Pancreas (tissue), 10 donors: ENCODE measurements around the gene DUSP28. TPM values are rescaled to one million over a fixed set of nuclear protein-coding genes. Genes with fewer than 3 reads are reported as not detected.

ENCODE experiments used
- ATAC-seq, 4 donors: fragments of 200-7000 bp; cut with Tn5 transposase; one replicate each; pipeline versions ENCODE4 v1.8.0 to v1.9.1; 2020; ENCODE audit warnings: mild to moderate bottlenecking in 4 of 4, moderate library complexity in 4 of 4
- DNase-seq, 6 donors: peaks; one replicate each; pipeline ENCODE4 v3.0.0-alpha.2; 2020
- FAIRE-seq: peaks from 2 replicates; lab custom pipeline; 2012; peaks lifted over from hg19 to GRCh38; lab: Jason Lieb, UNC
- H3K27ac ChIP-seq, 4 donors: fragments of 200-600 bp; sonication (generic); 1 replicate in 3 of 4; 2 replicates in 1 of 4; pipeline versions ENCODE4 v1.5.0 to v1.8.0; 2020
- H3K27me3 ChIP-seq, 4 donors: fragments of 200-600 bp; one replicate each; pipeline ENCODE4 v1.8.0; 2021
- H3K36me3 ChIP-seq, 3 donors: fragments of 200-600 bp; sonication (generic) in 1 of 3; one replicate each; pipeline versions ENCODE4 v1.5.0 to v1.8.0; 2020 to 2021
- H3K4me1 ChIP-seq, 3 donors: fragments of 200-600 bp; one replicate each; pipeline ENCODE4 v1.8.0; 2021
- H3K4me3 ChIP-seq, 4 donors: fragments of 200-600 bp; sonication (generic) in 2 of 4; one replicate each; pipeline versions ENCODE4 v1.5.0 to v1.8.0; 2020 to 2021
- H3K9me3 ChIP-seq, 4 donors: fragments of 200-600 bp; one replicate each; pipeline ENCODE4 v1.8.0; 2021
- CTCF ChIP-seq, 4 donors: fragments of 200-600 bp; sonication (generic) in 3 of 4; IDR thresholded peaks; one replicate each; pipeline versions ENCODE4 v1.5.0 to v1.8.0; 2021; ENCODE audit warnings: antibody characterized with exemption in 4 of 4
- WGBS, 2 donors: extraction: QIAGEN DNeasy Blood & Tissue Kit; methylation state at CpG; one replicate each; pipeline ENCODE4 v1.1.7; 2013; 5-methylcytosine and 5-hydroxymethylcytosine counted together
- intact Hi-C, 3 donors: fragments of 100-400 bp; cut with DNase I; formaldehyde crosslinking; loops; one replicate each; pipeline versions ENCODE4 v1.11.1 to v1.14.2; 2022
- polyA plus RNA-seq, 2 donors: library from polyadenylated mRNA; stranded (reverse); fragments of 200-250 nt; gene quantifications; one replicate each; pipeline ENCODE4 v1.2.3, GENCODE V29; 2013
- total RNA-seq, 6 donors: library from RNA; stranded (reverse); fragmentation: NEBNext Ultra II Directional in 4 of 6; extraction: Animal tissue kit (Norgen Biotek cat#: 25700) in 4 of 6; gene quantifications; one replicate each; pipeline versions ENCODE4 v1.2.1 to v1.2.4, GENCODE V29; 2021 to 2023
- donor health status: healthy with polysubstance abuse.
- donor health status: DM: no; HTN: no; CAD: no; lungs with moderate emphysema.
- donor health status: DM: no; HTN: no; CAD: no.
- donor health status: control.
- donor health status: control.
- donor health status: Bipolar disorder and iron deficiency.
- donor health status: DM: yes; HTN: yes; CAD: no.
- donor health status: DM: no; HTN: no; CAD: no.
- donor health status: DM: no; HTN: no; CAD: no.
- donor health status: DM: yes; HTN: yes; CAD: no.

Gene DUSP28
- total and polyA plus RNA-seq, 8 donors: 1.6 to 5.0 (median 2.7) TPM

GRCh38 chr2:240570531-240571313 is 10.6 kb downstream of the DUSP28 start:
- ATAC-seq (no peak), FAIRE-seq (no peak), DNase-seq (peak in 2 of 6 donors; percentile 55 to 65)
- Histone ChIP-seq H3K9me3 (no peaks in the 10 kb centered on the region), H3K36me3 (peaks cover 0 to 15% (median 11%) of the 10 kb centered on the region in 3 donors), H3K27ac (no peak overlapping the region), H3K4me1 (peaks cover 15 to 31% (median 26%) of the 10 kb centered on the region in 3 donors), H3K4me3 (no peak overlapping the region), H3K27me3 (no peaks in the 10 kb centered on the region)
- 80 to 90% methylated on average over 10 to 11 of the region's 11 CpGs for WGBS, 2 donors
- TF ChIP-seq CTCF (IDR thresholded peaks at IDR 0.05): no peak
- intact Hi-C loops: no loop called here

DNA sequence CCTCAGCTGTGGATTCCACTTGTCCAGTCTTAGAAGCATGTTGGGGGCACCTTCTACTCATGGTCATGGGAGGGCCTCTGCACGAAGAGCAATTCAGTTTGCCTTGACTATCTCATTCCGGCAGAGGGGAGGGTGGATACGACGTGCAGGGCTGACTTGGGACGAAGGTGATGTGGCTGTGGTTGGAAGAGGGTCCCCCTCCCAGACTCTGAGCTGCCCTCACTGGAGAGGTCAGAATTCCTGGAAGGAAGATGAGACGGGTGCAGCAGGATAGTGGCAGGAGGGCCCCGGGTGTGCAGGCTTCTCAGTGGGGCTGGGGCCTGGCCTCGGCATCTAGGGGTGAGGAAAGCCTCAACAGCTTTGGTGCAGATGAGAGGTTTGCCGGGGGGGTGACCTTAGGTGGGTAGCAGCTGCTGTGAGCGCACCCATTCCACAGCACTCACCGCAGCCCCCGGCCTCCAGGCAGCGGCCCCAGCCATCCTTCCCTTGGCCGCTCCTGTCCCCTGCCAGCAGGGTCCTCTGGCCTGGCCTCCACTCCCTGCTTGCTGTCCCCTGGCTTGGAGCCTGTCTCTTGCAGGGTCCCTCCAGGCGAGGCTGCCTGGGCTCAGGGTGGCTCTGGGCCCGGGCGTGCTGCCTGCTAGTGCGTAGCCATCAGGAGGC is 11.3 kb downstream of the DUSP28 start:
- peak in 2 of 6 donors; percentile 47 to 78 for DNase-seq
- no peak overlapping the region for H3K27ac ChIP-seq
- TF ChIP-seq CTCF (IDR thresholded peaks at IDR 0.05): no peak
- WGBS, 2 donors: 90 to 95% methylated on average over 14 to 18 of the region's 18 CpGs
- ATAC-seq: no peak
- intact Hi-C loops: no loop called here
- H3K4me1 ChIP-seq: peaks cover 15 to 26% (median 22%) of the 10 kb centered on the region in 3 donors
- H3K9me3 ChIP-seq: no peaks in the 10 kb centered on the region
- no peak for FAIRE-seq
- H3K27me3 ChIP-seq: no peaks in the 10 kb centered on the region
- no peak overlapping the region for H3K4me3 ChIP-seq
- H3K36me3 ChIP-seq: peaks cover 0 to 21% (median 11%) of the 10 kb centered on the region in 3 donors

- H3K4me1 ChIP-seq: peaks cover 7 to 18% (median 13%) of the 10 kb centered on the region in 3 donors
- H3K27ac ChIP-seq: no peak overlapping the region
- TF ChIP-seq CTCF (IDR thresholded peaks at IDR 0.05): no peak
- intact Hi-C loops: no loop called here
- DNase-seq: peak in 3 of 6 donors; percentile 47 to 83 (median 59)
- no peak for ATAC-seq
- no peak overlapping the region for H3K4me3 ChIP-seq
- no peaks in the 10 kb centered on the region for H3K27me3 ChIP-seq
- peaks cover 0 to 30% (median 16%) of the 10 kb centered on the region in 3 donors for H3K36me3 ChIP-seq
- FAIRE-seq: no peak
- H3K9me3 ChIP-seq: no peaks in the 10 kb centered on the region
- WGBS, 2 donors: 76 to 80% methylated on average over 30 of the region's 30 CpGs
Measured at GRCh38 chr2:240572141-240573031, 12.2 kb downstream of the DUSP28 start.

DNA sequence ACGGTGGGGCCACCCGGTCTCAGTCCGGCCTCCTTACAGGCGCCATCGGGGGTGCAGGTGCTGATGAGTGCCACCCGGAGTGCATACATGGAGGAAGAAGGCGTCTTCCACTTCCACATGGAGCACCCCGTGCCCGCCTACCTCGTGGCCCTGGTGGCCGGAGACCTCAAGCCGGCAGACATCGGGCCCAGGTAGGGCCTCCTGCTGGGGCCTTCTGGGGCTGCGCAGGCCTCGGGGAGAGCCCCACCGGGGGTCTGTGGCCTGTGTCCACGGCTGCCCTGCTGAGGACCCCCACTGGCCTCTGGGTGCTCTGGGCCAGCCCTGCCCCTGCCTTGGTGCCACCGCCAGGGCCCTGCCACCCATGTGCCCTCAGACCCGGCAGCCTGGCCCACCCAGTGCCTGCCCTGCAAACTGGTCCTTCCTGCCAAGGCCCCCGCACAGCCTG is 12.9 kb downstream of the DUSP28 start:
- Histone ChIP-seq H3K9me3 (no peaks in the 10 kb centered on the region), H3K4me1 (peaks cover 5 to 16% (median 10%) of the 10 kb centered on the region in 3 donors), H3K27ac (no peak overlapping the region), H3K27me3 (no peaks in the 10 kb centered on the region), H3K36me3 (peaks cover 0 to 30% (median 16%) of the 10 kb centered on the region in 3 donors), H3K4me3 (no peak overlapping the region)
- intact Hi-C loops: no loop called here
- peak in 3 of 6 donors; percentile 41 to 78 (median 56) for DNase-seq
- WGBS, 2 donors: 90 to 93% methylated on average over 18 to 20 of the region's 20 CpGs
- no peak for TF ChIP-seq CTCF (IDR thresholded peaks at IDR 0.05)
- FAIRE-seq: no peak
- no peak for ATAC-seq
